Measurements from ENCODE around the gene KRT86.
"Not testable (repeated sequence)": the region's sequence is repeated elsewhere in the genome, so short reads cannot be mapped to it uniquely, and the experiment has no call there.

KRT86 gene

DNA sequence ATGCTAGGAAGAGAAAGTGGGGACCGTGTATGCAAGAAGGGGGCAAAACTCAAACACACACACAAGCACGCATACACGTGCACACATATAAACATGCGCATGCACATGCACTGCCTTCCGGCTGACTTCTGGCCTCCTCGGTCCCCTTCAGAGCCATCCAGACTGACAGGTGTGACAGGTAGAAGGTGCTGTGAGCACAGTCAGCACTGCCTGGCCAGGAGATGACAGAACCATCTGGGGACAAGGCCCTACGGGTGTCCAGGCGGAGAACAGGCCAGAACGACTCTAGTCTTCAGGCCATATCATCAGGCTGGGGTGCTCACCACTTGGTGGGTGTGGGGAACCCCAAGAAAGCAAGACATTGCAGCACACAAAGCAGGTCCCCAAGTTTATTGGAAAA lies 39.5 kb downstream of the KRT86 start:
- no peak for DNase-seq (ENCODE audit: low read depth in 2 of 2)
- H3K4me3 ChIP-seq (replicated peaks in 1 of 2; ENCODE audit: low read depth in 2 of 2, low read length in 2 of 2): no peak overlapping the region
- no peak for TF ChIP-seq CTCF (IDR thresholded peaks at IDR 0.05; ENCODE audit: low read depth, low read length)

- no peak for DNase-seq (ENCODE audit: low read depth in 2 of 2)
- H3K4me3 ChIP-seq (replicated peaks in 1 of 2; ENCODE audit: low read depth in 2 of 2, low read length in 2 of 2): no peak overlapping the region
- no peak for TF ChIP-seq CTCF (IDR thresholded peaks at IDR 0.05; ENCODE audit: low read depth, low read length)
Measured at GRCh38 chr12:52314511-52314910, 40.1 kb downstream of the KRT86 start.

DNA sequence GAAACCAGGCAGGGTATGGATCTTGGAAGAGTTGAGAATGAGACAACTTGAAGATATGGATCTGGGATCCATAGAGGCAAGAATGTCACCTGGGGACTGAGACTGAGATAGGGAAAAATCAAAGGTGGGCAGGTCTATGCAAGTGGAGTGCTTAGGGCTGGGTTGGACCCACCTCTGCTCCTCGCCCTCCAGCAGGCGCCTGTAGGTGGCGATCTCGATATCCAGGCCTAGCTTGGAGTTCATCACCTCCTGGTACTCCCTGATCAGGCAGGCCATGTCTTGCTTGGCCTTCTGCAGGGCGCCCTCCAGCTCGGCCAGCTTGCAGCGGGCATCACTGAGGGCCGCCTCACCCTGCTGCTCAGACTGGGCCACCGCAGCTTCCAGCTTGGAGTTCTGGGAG lies 41.3 kb downstream of the KRT86 start:
- DNase-seq (ENCODE audit: low read depth in 2 of 2): peak in 1 of 2 donors; percentile 14
- peak; percentile 35 for TF ChIP-seq CTCF (IDR thresholded peaks at IDR 0.05; ENCODE audit: low read depth, low read length)
- H3K4me3 ChIP-seq (replicated peaks in 1 of 2; ENCODE audit: low read depth in 2 of 2, low read length in 2 of 2): not testable (repeated sequence)

DNA sequence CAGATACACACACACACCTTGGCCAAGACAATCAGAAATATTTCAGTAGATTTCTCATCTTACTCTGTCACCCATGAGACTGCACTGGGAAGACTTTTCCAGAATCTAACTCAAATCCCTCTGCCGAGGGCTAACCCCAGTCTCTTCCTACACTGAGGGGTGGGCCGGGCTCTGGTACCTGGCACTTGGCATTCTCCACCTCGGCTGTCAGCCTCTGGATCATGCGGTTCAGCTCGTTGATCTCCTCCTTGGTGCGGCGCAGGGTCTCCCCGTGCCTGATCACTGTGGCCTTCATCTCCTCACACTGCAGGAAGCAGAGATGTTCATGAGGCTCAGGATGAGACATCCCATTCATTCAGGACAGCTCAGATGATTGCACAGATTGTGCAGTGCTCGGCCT lies 41.8 kb downstream of the KRT86 start:
- DNase-seq (ENCODE audit: low read depth in 2 of 2): no peak
- H3K4me3 ChIP-seq (replicated peaks in 1 of 2; ENCODE audit: low read depth in 2 of 2, low read length in 2 of 2): no peak overlapping the region
- no peak for TF ChIP-seq CTCF (IDR thresholded peaks at IDR 0.05; ENCODE audit: low read depth, low read length)

DNA sequence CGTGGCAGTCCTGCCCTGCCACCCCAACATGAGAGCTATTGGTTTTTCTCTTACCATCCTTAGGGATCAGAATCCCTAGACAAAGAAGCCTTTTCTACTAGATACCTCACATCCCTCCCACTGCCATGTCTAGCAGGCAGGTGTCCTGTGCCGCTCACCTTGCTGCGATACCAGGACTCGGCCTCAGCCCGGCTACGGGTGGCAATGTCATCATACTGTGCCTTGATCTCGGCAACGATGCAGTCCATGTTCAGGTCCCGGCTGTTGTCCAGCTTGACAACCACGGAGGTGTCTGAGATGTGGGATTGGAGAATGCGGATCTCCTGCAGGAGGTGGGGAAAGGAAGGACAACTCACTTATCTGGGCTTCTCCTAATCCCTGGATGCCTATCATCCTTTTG lies 42.3 kb downstream of the KRT86 start:
- TF ChIP-seq CTCF (IDR thresholded peaks at IDR 0.05; ENCODE audit: low read depth, low read length): no peak
- DNase-seq (ENCODE audit: low read depth in 2 of 2): no peak

GRCh38 chr12:52317468-52318052 lies 43.1 kb downstream of the KRT86 start:
- DNase-seq (ENCODE audit: low read depth in 2 of 2): no peak
- TF ChIP-seq CTCF (IDR thresholded peaks at IDR 0.05; ENCODE audit: low read depth, low read length): no peak
- H3K4me3 ChIP-seq (replicated peaks in 1 of 2; ENCODE audit: low read depth in 2 of 2, low read length in 2 of 2): no peak overlapping the region

More for the DNA sequence above, 42.3 kb downstream of the KRT86 start:
- no peak overlapping the region for H3K4me3 ChIP-seq (replicated peaks in 1 of 2; ENCODE audit: low read depth in 2 of 2, low read length in 2 of 2)
